Measurements from ENCODE around the gene CNBP.

Gene CNBP

DNA sequence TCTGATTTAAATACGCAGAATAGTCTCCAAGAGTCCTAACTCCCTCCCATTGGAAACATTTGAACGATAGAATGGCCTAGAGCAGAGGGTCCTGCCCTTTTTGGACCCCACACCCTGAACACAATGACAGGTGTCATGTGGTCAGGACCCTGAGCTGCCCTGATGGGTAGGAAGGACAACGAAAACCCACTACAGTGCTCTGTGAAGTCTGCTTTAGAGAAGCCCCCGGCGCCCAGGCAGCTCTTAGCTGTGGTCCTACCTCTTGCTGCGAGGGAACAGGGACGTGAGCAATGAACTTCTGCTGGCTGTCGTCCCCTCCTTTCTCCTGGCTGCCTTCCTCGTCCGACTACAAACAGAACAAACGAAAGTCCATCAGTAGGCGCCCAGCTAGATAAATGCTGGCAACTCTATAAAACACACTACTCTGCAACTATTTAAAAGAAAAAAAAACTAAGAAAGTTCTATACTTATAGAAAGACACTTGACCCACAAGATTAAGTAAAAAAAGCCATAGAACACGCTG is 53.3 kb downstream of the CNBP start:
- DNase-seq: no peak

GRCh38 chr3:129128357-129129155 is 55.1 kb downstream of the CNBP start:
- DNase-seq: no peak

DNA sequence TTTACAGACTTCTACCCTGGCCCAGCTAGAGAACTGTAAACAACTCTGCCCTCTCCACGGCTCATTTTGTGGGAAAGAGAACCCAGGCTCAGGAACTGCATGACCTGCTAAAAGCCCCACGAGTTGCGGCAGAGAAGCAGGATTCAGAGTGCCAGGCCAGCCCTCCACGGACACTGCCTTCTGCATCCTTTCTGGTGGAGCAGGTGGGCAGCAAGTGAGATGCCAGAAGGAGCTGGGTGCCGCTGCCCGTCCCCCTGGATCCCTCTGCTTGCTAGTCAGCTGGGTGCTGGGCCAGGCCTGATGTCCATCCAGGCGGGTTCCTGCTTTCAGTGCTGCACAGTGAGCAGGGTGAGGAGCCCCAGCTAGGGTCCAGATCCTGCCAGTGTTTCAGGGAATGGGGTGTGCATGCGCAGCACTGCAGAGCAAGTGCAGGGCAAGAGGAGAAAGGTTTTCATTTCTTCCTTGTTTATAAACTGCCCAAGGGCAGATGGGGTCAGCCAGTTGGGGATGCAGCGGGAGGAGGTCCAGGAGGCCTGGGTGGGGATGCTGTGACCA is 56.9 kb downstream of the CNBP start:
- no peak for DNase-seq

- peak in 1 of 2 experiments; percentile 36 for DNase-seq
These were observed 60.2 kb downstream of the CNBP start for GRCh38 chr3:129123314-129124060.

DNA sequence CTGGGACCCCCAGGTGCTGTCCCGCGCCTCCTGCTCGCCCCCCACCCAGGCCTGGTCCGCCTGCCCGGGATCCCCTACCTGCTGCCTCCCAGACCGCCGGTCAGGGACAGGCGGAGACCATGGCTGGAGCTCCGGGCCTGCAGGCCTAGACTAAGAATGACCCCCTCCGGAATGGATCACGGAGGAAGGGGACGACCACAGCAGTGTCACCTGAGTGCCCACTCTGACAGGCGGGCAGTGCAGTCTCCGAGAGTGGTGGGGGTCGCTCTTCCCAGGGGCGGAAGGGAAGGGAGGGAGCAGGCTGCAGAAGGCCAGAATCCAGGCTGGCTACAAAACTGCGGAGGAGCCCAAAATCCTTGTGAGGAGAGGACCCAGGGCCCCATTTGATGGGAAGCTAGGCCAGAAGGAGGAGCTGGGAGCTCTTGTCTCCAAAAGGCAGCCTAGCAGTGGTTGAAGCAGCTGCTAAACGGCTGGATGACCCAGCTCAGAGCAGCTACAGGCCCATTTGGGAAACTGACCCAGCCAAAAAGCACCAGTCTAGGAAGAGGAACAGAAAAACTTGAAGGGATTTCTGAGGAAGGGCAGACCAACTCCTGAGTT is 61.2 kb downstream of the CNBP start:
- no peak for DNase-seq

GRCh38 chr3:129121792-129122411 is 61.8 kb downstream of the CNBP start, which contains the start of gene RAB43:
Gene RAB43, minus strand, starts transcription at chr3:129121804. Its CDS starts 315 bp downstream, at chr3:129121489.
- peak; percentile 71 to 82 for DNase-seq

GRCh38 chr3:129121016-129121791 is 62.5 kb downstream of the CNBP start:
- peak; percentile 45 to 47 for DNase-seq

GRCh38 chr3:129120254-129121004 is 63.3 kb downstream of the CNBP start:
- DNase-seq: peak; percentile 98 to 99

GRCh38 chr3:129119365-129120100 is 64.2 kb downstream of the CNBP start:
- DNase-seq: peak in 1 of 2 experiments; percentile 13

DNA sequence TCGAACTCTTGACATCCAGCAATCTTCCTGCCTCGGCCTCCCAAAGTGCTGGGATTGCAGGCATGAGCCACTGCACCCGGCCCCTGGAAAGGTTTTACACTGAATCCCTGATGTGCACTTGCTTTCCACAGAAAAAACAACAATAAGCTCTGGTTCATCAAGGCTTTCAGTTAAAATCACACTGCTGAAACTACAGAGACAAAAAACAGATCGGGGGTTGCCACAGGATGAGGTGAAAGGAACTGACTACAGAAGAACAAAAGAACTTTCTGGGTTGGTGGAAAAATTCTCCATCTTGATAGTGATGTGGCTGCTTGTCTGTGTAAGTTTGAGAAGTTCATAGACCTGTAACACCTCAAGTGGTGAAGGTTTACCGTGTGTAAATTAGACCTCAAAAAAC is 65.0 kb downstream of the CNBP start:
- no peak for DNase-seq
